Esophagus squamous epithelium (tissue), 4 donors: ENCODE results near the gene PXDC1.

Experiments
- POLR2A ChIP-seq, 4 donors: fragments of 450-650 bp; IDR thresholded peaks; one replicate each; pipeline ENCODE4 v1.6.1; 2017; ENCODE audit warnings: antibody characterized with exemption in 4 of 4, mild to moderate bottlenecking in 4 of 4, moderate library complexity in 3 of 4
- TF ChIP-seq, protein P1 (sequence below), 6 experiments: fragments of 450-650 bp in 4 of 6; fragments of 200-600 bp in 2 of 6; sonication (generic) in 2 of 6; IDR thresholded peaks; one replicate each; pipeline ENCODE4 v1.5.1; 2016 to 2019; ENCODE audit warnings: antibody characterized with exemption in 6 of 6, mild to moderate bottlenecking in 4 of 6, moderate library complexity in 4 of 6

DNA sequence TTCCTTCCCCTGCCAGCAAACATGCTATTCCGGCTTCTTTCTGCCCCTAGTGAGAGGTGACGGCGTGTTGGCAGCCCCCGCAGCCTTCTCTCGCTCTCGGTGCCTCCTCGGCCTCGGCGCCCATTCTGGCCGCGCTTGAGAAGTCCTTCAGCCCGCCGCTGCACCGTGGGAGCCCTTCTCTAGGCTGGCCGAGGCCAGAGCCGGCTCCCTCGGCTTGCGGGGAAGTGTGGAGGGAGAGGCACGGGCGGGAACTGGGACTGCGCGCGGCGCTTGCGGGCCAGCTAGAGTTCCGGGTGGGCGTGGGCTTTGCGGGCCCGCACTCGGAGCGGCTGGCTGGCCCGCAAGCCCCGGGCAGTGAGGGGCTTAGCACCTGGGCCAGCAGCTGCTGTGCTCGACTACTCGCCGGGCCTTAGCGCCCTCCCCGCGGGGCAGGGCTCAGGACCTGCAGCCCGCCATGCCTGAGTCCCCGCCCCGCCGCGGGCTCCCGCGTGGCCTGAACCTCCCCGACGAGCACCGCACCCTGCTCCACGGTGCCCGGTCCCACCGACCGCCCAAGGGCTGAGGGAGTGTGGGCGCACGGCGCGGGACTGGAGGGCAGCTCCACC, 20.0 kb upstream of the PXDC1 start:
- TF ChIP-seq, protein P1, sequence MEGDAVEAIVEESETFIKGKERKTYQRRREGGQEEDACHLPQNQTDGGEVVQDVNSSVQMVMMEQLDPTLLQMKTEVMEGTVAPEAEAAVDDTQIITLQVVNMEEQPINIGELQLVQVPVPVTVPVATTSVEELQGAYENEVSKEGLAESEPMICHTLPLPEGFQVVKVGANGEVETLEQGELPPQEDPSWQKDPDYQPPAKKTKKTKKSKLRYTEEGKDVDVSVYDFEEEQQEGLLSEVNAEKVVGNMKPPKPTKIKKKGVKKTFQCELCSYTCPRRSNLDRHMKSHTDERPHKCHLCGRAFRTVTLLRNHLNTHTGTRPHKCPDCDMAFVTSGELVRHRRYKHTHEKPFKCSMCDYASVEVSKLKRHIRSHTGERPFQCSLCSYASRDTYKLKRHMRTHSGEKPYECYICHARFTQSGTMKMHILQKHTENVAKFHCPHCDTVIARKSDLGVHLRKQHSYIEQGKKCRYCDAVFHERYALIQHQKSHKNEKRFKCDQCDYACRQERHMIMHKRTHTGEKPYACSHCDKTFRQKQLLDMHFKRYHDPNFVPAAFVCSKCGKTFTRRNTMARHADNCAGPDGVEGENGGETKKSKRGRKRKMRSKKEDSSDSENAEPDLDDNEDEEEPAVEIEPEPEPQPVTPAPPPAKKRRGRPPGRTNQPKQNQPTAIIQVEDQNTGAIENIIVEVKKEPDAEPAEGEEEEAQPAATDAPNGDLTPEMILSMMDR (IDR thresholded peaks at IDR 0.05) = no peak
- no peak for TF ChIP-seq POLR2A (IDR thresholded peaks at IDR 0.05)
